ENCODE results near the gene CCDC91.
"Not testable (repeated sequence)": the region's sequence is repeated elsewhere in the genome, so short reads cannot be mapped to it uniquely, and the experiment has no call there.

Gene CCDC91

DNA sequence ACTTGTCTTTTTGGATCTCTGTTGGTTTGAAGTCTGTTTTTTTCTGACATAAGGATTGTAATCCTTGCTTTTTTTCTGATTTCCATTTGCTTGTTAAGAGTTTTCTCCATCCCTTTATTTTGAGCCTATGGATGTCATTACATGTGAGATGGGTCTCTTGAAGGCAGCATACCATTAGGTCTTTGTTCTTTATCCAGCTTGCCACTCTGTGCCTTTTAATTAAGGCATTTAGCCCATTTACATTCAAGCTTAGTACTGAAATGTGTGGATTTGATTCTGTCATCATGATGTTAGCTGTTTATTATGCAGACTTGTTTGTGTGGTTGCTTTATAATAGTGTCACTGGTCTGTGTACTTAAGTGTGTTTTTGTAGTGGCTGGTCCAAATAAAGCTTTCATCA, 100.0 kb downstream of the CCDC91 start:
- DNase-seq (ENCODE audit: low read depth in 2 of 2) = no peak

DNA sequence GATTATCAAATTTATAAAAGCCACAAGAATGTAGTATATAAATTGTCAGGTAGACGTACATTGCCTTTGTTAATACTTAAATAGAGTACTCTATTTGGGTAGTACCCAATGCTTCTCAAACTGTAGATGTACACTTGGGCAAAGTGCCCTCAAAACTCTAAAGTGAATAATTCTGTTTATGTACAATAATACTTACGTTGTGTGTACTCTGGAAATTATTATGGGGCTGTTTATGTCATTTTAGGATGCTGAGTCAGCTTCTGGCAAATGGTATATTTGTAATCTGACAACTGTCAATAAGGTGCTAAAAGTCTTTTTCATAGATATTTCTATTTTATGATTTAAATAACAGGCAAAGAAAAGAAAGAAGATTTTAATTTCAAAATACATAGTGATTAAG, 102.4 kb downstream of the CCDC91 start:
- DNase-seq (ENCODE audit: low read depth in 2 of 2) = no peak

DNA sequence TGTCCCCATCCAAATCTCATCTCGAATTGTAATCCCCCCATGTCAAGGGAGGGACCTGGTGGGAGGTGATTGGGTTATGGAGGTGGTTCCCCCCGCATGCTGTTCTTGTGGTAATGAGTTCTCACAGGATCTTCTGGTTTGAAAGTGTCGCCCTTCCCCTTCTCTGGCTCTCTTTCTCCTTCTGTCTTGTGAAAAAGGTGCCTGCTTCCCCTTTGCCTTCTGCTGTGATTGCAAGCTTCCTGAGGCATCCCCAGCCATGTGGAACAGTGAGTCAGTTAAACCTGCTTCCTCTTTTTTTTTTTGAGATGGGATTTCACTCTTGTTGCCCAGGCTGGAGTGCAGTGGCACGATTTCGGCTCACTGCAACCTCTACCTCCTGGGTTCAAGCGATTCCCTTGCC, 104.0 kb downstream of the CCDC91 start:
- no peak for DNase-seq (ENCODE audit: low read depth in 2 of 2)

DNA sequence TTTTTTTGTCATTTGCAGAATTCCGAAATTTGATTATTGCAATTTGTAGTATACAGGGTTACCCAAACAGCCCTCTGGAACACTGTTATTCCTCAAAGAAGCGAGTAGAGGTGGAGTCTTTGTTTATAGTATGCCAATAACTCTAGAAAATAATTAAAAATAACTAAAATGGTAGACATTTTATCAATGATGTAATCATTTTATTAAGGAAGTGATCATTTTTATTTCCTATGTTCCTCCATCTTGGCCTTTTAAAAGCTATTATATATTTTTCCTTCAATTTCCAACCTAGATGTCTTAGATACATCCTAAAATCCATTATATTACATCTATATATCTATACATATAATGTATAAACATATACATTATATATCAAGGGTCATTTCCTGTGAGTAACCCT, 106.0 kb downstream of the CCDC91 start:
- no peak for DNase-seq (ENCODE audit: low read depth in 2 of 2)

DNA sequence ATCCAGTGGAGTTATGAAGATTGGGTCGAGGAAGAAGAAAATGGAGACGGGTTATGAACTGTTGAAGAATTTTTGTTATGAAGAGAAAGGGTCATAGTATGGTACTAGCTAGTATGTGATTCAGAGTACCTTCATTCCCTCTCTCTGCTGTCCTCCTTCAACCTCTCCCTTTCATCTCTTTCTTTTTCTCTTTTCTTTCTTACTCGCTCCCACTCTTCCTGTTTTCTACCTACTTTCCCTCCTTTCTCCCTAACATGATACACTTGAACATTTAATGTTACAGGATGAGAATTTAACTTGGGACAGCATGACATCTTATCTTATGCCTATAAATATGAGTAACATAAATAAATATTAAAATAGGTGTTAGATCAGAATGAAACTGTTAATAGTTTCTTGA, 112.9 kb downstream of the CCDC91 start:
- DNase-seq (ENCODE audit: low read depth in 2 of 2) = no peak

DNA sequence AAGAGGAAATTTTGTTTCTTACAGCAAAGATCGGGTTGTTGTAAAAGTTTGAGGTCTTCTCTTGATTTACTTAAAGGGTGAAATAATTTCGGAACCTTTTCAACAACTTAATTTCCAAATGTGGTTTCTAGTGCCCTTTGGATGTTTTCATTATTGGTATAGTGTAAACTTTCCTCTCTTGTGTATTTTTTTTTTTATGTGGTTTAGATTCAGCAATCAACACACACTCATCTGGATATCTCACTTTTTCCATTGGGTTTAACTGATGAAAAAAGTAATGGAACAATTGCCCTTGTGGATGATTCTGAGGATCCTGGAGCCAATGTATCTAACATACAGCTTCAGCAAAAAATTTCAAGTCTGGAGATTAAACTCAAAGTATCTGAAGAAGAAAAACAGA, 116.3 kb downstream of the CCDC91 start:
- no peak for DNase-seq (ENCODE audit: low read depth in 2 of 2)

DNA sequence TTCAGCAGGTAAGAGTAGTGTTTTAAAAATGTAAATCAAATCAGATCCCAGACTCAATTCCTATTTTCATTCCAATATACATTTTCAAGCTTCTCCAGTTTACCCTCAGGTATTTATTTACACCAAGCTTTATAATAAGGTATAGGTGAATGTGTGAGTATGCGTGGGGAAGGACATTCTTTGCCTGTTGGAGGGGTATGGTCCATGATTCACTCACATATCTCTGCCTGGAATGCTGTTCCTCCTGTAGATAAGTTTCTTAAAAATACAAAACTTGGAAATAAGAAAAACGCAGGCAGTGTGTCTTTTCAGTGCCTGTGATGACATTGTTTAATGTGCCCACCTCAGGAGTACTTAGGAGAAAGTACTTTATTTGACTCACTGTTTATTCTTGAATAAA, 118.6 kb downstream of the CCDC91 start:
- DNase-seq (ENCODE audit: low read depth in 2 of 2) = no peak

DNA sequence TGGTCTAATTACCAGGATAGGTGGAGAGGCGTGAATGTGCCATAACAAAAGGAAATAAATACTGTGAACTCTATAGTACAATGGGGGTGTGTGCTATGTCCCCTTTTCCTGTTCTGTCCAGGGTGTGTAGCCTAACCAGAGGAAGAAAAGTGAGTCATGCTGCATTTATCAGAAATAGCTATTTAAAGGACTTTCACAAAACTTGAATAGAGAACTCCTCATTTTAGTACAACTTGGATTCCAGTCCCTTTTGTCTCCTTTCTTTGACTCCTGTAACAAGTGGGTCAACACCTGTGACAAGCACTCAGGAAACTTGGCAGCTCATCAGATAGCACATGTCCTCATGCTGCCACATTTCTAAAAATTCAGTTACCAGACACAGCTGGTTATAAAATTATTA, 123.4 kb downstream of the CCDC91 start:
- peak in 1 of 2 experiments; percentile 0 for DNase-seq (ENCODE audit: low read depth in 2 of 2)

DNA sequence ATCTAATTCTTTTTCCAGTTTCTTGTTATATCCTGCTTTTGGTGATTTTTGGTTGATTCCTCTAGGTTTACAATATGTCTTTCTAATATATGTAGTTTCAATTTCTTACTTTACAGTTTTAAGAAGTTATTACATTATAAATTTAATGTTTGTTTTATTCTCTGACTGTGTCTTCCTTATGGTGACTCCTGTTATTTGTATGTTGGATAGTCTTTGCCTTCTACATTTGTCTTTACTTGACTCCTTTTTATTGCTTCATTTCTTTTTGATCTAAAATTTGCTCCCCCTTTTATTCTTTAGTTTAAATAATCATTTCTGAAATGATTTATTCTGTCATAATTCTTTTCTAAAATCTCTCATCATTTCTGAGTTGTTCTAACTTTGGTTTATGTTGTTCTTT, 125.8 kb downstream of the CCDC91 start:
- no peak for DNase-seq (ENCODE audit: low read depth in 2 of 2)

DNA sequence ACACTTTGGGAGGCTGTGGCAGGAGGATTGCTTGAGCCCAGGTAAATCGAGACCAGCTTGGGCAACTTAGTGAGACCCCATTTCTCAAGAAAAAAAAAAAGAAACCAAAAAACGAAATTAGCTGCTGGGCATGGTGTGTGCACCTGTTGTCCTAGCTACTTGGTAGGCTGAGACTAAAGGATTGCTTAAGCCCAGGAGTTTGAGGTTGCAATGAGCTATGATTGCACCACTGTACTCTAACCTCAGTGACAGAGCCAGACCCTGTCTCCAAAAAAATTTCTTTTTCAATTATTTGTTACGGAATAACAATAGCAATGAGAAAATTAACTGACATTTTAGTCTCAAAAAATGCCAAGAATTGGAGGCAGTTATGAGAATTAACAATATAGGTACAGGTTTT, 128.0 kb downstream of the CCDC91 start:
- no peak for DNase-seq (ENCODE audit: low read depth in 2 of 2)

DNA sequence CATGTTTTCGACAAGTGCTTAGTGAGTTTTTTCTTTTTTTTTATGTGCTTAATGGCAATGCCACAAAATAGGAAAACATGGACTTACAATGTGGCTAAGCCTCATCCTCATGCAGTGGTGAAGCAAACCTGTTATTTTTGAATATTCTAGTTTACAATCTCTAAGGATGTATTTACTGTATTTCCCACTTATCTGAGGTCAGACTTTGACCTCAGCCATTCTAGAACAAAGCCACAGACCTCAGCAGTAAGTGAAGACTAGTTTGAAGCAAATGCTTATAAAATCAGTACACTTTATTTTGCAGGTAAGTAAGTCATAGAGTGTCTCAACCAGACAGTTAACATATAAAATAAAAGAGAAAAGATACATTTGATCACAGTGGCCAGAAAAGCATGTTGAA, 130.1 kb downstream of the CCDC91 start:
- DNase-seq (ENCODE audit: low read depth in 2 of 2) = no peak

DNA sequence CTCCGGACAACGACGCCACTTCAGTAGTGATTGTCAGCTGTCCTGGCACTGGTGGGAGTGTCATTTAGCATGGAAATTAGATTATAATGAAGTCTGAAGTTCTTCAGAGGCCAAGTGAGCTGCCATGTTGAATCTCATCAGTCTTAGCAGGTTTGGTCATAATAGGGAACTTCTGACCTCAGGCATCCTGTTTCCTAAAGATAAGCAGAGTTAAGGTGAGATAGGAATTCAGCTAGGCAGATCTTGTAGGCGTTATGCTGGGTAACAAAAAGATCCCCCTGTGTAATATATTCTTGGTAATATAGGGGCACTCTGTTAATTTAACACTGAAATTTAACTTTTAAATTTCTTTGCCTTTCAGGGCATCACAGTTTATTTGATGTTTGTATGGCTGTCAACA, 137.5 kb downstream of the CCDC91 start:
- no peak for DNase-seq (ENCODE audit: low read depth in 2 of 2)

DNA sequence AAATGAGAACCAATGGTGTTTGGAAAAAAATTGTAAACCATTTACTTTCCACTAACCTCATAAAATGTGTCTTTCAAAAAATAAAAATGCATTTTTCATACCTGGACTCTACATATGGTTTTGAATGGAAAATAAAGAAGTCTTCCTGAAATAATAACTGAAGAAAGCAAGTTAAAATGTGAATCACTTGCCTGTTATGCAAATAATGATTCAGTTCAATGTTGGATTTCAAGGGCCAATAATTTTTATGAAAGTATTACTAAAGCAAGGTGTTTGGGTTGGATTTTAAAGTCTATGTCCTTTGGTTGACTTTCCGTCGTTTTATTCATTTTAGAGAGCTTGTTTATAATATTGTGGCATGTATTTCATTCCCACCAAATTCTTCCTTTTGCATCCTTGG, 138.7 kb downstream of the CCDC91 start:
- no peak for DNase-seq (ENCODE audit: low read depth in 2 of 2)

DNA sequence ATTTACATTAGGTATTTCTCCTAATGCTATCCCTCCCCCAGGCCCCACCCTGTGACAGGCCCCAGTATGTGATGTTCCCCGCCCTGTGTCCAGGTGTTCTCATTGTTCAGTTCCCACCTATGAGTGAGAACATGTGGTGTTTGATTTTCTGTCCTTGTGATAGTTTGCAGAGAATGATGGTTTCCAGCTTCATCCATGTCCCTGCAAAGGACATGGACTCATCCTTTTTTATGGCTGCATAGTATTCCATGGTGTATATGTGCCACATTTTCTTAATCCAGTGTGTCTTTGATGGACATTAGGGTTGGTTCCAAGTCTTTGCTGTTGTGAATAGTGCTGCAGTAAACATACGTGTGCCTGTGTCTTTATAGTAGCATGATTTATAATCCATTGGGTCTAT, 139.5 kb downstream of the CCDC91 start:
- DNase-seq (ENCODE audit: low read depth in 2 of 2) = not testable (repeated sequence)

DNA sequence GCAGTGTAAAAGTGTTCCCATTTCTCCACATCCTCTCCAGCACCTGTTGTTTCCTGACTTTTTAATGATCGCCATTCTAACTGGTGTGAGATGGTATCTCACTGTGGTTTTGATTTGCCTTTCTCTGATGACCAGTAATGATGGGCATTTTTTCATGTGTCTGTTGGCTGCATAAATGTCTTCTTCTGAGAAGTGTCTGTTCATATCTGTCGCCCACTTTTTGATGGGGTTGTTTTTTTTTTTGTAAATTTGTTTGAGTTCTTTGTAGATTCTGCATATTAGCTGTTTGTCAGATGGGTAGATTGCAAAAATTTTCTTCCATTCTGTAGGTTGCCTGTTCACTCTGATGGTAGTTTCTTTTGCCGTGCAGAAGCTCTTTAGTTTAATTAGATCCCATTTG, 140.0 kb downstream of the CCDC91 start:
- not testable (repeated sequence) for DNase-seq (ENCODE audit: low read depth in 2 of 2)

DNA sequence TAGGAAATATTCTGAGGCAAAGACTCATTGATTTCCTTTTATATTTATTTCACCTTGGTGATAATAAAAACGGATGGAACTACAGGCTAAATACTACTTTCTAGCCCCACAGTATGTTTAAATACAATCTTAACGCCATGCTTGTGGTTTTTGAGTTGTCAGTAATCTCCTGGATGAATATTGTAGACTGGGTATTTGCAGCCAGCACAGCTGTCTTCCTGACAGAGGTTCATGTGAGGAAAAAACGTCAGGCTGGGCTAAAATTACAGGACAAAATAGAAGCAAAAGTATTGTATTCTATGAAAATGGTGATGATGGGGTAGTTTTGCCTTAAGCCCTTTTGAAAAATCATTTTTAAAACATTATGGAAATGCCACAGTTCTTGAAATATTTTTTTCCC, 140.9 kb downstream of the CCDC91 start:
- no peak for DNase-seq (ENCODE audit: low read depth in 2 of 2)

DNA sequence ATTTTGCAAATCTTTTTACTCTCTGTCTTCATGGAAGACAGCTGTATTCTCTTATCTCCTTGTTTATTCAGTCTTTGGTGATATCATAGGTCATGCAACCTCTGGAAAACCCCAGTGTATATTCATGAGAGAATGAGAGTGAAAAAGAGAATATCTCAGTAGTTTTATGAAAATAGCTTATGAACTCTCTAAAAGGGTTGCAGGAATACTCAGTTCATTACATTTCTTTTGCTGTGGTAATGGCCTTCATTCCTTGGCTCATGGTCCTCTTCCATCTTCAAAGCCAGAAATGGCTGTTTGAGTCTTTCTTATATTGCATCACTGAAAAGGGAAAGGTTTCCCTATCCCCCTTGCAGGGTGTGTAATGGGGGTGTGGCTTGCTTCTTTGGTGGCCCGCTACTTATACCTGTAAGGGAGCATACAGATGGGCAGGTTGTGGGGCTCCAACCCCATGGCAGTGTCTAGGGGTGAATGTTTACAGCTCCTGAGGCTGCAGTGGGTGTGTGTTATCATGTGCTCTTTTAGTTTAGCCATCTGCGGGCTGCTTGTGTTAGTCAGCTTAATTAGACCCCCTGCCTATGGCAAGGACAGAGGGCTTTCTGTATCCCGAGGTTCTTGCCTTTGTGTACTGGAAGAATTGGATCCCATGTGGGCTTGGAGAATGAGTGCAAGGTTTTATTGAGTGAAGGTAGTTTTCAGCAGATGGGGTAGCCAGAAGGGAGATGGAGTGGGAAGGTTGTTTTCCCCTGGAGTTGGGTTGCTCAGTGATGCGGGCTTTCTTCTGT, 150.2 kb downstream of the CCDC91 start:
- no peak for DNase-seq (ENCODE audit: low read depth in 2 of 2)

DNA sequence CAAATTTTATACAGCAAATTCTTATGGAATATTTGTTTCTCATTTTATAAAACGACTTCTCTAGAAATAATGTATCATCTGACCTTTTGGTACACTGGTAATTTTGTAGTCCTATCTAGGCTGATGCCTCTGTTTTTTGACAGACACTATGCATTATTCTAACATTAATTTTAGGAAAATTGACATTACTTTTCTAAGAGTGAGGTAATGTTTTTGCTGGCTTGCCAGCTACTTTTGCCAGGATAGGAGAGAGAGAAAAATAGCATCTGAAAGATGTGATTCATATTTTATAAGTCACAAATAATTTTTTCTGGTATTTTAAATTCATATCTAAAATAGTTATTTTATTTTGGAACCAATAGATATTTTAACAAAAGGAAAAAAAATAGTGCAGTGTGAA, 153.5 kb downstream of the CCDC91 start:
- DNase-seq (ENCODE audit: low read depth in 2 of 2) = no peak

DNA sequence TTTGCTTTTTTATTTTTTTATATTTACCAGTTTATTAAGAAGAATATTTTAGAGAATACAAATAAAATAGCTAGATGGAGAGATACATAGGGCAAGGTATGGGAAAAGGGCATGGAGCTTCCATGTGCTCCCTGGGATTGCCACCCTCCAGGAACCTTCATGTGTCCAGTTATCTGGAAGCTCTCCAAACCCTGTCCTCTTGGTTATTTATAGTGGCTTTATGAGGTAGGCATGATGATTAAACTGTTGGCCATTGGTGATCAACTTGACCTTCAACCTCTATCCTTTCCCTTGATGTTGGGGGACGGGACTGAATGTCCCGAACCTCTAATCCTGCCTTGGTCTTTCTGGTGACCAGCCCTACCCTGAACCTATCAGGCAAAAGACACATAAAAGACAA, 156.3 kb downstream of the CCDC91 start:
- DNase-seq (ENCODE audit: low read depth in 2 of 2) = no peak

DNA sequence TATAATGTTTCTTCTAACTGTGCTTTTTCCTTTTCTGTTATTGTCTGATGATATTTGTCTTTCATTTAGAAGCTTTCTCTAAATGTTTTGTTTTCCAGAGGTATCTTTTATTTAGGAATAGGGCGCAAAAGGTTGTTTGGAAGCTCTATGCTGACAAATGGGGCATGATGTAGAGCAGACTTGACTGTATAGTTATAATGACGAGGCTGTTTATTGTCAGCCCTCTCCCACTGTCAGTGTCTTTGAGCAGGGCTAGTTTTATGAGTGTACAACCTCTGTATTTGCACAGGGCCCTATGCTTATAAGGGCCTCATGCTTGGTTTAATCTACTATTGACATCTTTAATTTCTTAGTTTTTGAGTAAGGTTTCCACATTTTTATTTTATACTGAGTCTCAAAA, 158.9 kb downstream of the CCDC91 start:
- DNase-seq (ENCODE audit: low read depth in 2 of 2) = no peak

DNA sequence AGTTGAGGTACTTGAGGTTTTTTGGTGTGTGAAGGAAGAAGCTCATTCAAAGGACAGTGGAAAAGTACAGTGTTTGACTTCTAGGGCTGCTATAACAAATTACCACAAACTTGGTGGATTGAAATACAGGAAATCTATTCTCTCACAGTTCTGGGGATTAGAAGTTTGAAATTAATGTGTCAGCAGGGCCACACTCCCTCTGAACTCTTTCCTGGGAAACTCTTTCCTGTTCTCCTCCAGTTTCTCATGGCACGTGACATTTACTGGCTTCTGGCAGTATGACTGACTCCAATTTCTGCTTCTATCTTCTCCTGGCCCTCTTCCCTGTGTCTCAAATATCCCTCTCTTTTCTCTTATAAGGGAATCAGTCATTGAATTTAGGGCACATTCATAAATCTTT, 160.2 kb downstream of the CCDC91 start:
- DNase-seq (ENCODE audit: low read depth in 2 of 2) = no peak

DNA sequence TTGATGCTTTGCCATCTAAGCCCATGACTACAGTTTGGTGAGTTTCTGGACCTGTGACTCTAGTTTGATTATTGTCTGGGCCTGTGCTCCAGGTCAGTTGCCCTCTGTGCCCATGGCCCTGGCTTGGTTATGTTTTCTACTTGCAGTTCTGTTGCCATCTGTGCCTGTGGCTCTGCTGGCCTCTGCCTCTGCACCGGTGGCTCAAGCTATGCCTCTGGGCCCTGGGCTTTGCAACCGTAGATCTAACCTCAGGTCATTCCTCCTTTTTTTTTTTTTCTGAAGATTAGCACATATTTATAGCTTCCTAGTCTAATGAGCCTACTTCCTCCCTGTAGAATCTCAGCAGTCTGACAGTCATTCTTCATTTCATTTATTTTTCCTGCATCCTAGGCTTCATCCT, 161.2 kb downstream of the CCDC91 start:
- DNase-seq (ENCODE audit: low read depth in 2 of 2) = no peak

DNA sequence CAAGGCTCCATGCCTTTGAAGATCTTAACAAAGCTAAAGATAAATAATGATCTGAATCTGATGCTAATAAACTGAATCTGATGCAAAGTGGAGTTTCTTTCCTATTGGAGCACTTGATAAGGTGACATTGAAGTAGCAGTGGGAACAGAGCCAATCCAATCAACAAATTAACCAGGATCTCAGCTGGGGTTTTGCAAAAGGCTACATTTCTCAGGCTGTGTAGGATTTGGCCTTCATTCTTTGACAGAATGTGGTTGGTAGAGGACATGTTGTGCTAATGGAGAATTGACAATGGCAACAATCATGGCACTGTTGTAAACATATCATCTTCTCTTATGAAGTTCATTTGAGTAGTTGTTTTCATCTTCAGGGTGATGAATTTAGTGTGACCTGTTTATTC, 164.9 kb downstream of the CCDC91 start:
- DNase-seq (ENCODE audit: low read depth in 2 of 2) = no peak

DNA sequence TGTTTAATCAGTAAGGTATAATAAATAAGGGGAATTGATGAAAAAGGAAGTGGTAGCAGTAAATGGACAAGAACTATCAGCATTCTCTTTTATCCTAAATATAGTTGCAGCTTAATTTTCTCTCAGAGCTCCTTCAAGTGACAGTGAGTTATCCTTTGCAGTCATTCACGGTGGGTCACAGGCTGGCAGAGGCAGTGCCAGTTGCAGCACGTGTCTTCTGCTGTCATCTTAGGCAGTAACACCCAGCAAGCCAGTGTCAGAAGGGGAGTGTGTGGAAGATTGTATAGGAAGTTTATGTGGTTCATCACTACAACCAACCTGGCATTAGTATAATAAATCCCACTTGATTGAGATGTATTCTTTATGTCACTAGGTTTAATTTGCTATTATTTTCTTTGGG, 170.0 kb downstream of the CCDC91 start:
- DNase-seq (ENCODE audit: low read depth in 2 of 2) = no peak
